ENCODE data around the gene ANO8. TPM values are rescaled to one million over a fixed set of nuclear protein-coding genes. Genes with fewer than 3 reads are reported as not detected.
A peak's percentile ranks its signal among the peaks of the same experiment; 100 is the strongest.

The ANO8 gene
- total and polyA plus RNA-seq, 2 of the 13 experiments (the other 11 are each of a cell fraction or from before 2014, with no cell fraction given) = 1.8 to 3.5 TPM

DNA sequence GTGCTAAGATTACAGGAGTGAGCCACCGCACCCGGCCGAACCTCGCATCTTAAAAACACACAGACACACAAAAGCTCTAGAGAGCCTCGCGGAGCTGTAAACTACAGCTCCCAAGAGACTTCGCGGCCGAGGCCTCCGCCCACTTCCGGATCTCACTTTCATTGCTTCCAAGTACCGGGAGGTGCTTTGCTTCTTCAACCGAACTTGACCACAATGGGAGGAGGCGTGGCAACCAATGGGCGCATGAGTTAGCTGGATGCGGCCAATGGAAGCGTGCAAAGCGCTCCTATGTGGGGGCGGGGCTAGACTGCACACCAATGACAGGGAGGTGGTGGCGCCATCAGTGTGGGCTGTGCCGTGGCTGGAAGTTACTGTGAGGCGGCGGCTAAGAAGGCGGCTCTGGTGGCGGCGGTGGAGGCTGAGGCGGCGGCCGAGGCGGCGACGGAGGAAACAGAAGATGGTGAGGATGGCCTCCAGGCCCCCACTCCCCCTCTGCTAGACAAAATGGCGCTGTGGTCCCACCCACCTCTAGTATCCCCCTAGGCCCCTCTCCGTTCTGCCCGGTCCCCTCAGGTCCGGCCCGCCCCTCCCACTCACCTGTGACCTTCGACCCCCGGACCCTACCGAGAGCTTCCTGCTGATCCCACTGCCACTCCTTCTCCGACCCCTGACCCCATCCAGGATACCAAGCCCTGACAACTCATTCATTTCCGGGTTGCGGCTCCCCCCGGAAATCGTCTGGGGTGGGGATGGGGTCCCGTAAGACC lies 25.3 kb downstream of the ANO8 start, which contains the start of gene DDA1 (continued):
- TF ChIP-seq, protein P1, sequence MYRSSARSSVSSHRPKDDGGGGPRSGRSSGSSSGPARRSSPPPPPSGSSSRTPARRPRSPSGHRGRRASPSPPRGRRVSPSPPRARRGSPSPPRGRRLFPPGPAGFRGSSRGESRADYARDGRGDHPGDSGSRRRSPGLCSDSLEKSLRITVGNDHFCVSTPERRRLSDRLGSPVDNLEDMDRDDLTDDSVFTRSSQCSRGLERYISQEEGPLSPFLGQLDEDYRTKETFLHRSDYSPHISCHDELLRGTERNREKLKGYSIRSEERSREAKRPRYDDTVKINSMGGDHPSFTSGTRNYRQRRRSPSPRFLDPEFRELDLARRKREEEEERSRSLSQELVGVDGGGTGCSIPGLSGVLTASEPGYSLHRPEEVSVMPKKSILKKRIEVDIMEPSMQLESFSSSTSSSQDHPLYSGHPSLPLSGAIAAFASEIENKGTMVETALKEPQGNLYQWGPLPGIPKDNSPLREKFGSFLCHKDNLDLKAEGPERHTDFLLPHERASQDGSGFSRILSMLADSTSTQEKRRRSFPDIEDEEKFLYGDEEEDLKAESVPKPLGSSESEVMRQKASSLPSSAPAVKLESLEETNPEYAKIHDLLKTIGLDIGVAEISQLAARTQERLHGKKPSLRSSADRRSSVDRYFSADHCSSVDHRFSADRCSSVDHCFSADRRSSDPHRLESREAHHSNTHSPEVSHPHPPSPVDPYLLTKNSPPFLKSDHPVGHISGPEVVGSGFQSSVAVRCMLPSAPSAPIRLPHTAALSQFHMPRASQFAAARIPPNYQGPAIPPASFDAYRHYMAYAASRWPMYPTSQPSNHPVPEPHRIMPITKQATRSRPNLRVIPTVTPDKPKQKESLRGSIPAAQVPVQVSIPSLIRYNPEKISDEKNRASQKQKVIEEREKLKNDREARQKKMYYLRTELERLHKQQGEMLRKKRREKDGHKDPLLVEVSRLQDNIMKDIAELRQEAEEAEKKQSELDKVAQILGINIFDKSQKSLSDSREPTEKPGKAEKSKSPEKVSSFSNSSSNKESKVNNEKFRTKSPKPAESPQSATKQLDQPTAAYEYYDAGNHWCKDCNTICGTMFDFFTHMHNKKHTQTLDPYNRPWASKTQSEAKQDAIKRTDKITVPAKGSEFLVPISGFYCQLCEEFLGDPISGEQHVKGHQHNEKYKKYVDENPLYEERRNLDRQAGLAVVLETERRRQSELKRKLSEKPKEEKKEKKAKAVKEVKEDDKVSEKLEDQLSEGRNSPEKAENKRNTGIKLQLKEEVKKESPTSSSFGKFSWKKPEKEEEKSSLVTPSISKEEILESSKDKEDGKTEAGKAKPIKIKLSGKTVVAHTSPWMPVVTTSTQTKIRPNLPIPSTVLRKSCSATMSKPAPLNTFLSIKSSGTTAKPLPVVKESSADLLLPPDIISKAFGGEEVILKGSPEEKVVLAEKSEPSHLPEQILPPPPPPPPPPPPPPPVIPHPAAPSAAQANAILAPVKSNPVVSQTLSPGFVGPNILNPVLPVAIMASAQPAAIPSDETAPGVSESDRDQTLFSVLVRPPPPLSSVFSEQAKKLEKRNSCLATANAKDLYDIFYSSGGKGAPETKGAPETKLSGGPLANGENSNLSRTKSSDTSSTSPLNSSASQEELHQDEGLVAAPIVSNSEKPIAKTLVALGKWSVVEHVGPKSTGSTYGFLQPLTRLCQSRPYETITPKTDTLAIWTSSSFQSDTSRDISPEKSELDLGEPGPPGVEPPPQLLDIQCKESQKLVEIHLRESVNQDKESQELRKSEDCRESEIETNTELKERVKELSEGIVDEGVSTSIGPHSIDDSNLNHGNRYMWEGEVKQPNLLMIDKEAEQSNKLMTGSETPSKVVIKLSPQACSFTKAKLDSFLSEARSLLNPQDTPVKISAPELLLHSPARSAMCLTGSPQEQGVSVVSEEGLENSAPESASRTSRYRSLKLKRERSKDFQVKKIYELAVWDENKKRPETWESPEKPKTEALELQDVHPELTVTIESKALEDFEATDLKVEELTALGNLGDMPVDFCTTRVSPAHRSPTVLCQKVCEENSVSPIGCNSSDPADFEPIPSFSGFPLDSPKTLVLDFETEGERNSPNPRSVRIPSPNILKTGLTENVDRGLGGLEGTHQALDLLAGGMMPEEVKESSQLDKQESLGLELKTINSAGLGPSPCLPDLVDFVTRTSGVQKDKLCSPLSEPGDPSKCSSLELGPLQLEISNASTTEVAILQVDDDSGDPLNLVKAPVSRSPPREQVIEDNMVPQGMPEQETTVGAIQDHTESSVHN (CRISPR knock-in tag; IDR thresholded peaks at IDR 0.05) = no peak
- TF ChIP-seq YY1 (IDR thresholded peaks at IDR 0.05; ENCODE audit: insufficient read depth, insufficient replicate concordance, low read depth, low read length) (peak; percentile 85), NFYB (CRISPR knock-in tag; IDR thresholded peaks at IDR 0.05) (peak; percentile 99), HOXD1 (CRISPR knock-in tag; IDR thresholded peaks at IDR 0.05) (no peak), MXI1 (IDR thresholded peaks at IDR 0.05; ENCODE audit: borderline replicate concordance, low read depth, low read length) (peak; percentile 77; the same call in 1 of the 3 replicates), SMAD3 (CRISPR knock-in tag; IDR thresholded peaks at IDR 0.05) (no peak), KDM5B (CRISPR knock-in tag; IDR thresholded peaks at IDR 0.05; ENCODE audit: borderline replicate concordance) (peak; percentile 73), ELF4 (CRISPR knock-in tag; IDR thresholded peaks at IDR 0.05; ENCODE audit: borderline replicate concordance) (peak; percentile 40; the same call in 1 of the 2 replicates), HOXA5 (CRISPR knock-in tag; IDR thresholded peaks at IDR 0.05) (peak; percentile 61; the same call in 1 of the 2 replicates)
- TF ChIP-seq, protein P2, sequence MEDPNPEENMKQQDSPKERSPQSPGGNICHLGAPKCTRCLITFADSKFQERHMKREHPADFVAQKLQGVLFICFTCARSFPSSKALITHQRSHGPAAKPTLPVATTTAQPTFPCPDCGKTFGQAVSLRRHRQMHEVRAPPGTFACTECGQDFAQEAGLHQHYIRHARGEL (CRISPR knock-in tag; IDR thresholded peaks at IDR 0.05) = no peak
- TF ChIP-seq, protein P3, sequence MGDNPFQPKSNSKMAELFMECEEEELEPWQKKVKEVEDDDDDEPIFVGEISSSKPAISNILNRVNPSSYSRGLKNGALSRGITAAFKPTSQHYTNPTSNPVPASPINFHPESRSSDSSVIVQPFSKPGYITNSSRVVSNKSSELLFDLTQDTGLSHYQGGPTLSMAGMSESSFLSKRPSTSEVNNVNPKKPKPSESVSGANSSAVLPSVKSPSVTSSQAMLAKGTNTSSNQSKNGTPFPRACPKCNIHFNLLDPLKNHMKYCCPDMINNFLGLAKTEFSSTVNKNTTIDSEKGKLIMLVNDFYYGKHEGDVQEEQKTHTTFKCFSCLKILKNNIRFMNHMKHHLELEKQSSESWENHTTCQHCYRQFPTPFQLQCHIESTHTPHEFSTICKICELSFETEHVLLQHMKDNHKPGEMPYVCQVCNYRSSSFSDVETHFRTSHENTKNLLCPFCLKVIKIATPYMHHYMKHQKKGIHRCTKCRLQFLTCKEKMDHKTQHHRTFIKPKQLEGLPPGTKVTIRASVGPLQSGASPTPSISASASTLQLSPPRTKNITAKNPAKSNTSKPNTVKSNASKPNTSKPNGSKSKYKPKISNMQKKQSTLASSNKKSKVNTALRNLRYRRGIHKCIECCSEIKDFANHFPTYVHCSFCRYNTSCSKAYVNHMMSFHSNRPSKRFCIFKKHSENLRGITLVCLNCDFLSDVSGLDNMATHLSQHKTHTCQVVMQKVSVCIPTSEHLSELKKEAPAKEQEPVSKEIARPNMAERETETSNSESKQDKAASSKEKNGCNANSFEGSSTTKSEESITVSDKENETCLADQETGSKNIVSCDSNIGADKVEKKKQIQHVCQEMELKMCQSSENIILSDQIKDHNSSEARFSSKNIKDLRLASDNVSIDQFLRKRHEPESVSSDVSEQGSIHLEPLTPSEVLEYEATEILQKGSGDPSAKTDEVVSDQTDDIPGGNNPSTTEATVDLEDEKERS (CRISPR knock-in tag; IDR thresholded peaks at IDR 0.05) = peak; percentile 84
- TF ChIP-seq, protein P4, sequence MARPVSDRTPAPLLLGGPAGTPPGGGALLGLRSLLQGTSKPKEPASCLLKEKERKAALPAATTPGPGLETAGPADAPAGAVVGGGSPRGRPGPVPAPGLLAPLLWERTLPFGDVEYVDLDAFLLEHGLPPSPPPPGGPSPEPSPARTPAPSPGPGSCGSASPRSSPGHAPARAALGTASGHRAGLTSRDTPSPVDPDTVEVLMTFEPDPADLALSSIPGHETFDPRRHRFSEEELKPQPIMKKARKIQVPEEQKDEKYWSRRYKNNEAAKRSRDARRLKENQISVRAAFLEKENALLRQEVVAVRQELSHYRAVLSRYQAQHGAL (CRISPR knock-in tag; IDR thresholded peaks at IDR 0.05; ENCODE audit: not compliant biosample characterization) = no peak
- TF ChIP-seq, protein P5, sequence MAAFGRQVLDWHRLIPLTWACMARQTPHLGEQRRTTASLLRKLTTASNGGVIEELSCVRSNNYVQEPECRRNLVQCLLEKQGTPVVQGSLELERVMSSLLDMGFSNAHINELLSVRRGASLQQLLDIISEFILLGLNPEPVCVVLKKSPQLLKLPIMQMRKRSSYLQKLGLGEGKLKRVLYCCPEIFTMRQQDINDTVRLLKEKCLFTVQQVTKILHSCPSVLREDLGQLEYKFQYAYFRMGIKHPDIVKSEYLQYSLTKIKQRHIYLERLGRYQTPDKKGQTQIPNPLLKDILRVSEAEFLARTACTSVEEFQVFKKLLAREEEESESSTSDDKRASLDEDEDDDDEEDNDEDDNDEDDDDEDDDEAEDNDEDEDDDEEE (CRISPR knock-in tag; IDR thresholded peaks at IDR 0.05) = peak; percentile 62; the same call in 1 of the 2 replicates
